Nephron (organoid): ENCODE measurements around the gene CTIF.
A peak's percentile ranks its signal among the peaks of the same experiment; 100 is the strongest.

Experiments
- H3K27ac Mint-ChIP-seq, 3 experiments: 2 replicates each; pipeline ENCODE4 v1.8.0; 2020; ENCODE audit warnings: mixed read lengths in 3 of 3, mild to moderate bottlenecking in 2 of 3, moderate library complexity in 1 of 3
- H3K27me3 Mint-ChIP-seq: 2 replicates; pipeline ENCODE4 v1.8.0; 2021; ENCODE audit warnings: low read depth, mild to moderate bottlenecking, moderate library complexity, mixed read lengths
- H3K36me3 Mint-ChIP-seq: 2 replicates; pipeline ENCODE4 v1.8.0; 2020; ENCODE audit warnings: low read depth, mixed read lengths
- H3K4me1 Mint-ChIP-seq: 2 replicates; pipeline ENCODE4 v1.8.0; 2020; ENCODE audit warnings: mixed read lengths
- H3K4me3 Mint-ChIP-seq, 3 experiments: 2 replicates each; pipeline ENCODE4 v1.8.0; 2020; ENCODE audit warnings: mild to moderate bottlenecking in 3 of 3, mixed read lengths in 3 of 3, moderate library complexity in 2 of 3
- H3K9me3 Mint-ChIP-seq: 2 replicates; pipeline ENCODE4 v1.8.0; 2020; ENCODE audit warnings: mixed read lengths
- CTCF ChIP-seq, 3 experiments: fragments of 200-600 bp; sonication (generic); IDR thresholded peaks; one replicate each; pipeline ENCODE4 v1.5.0; 2021; ENCODE audit warnings: antibody characterized with exemption in 3 of 3; ENCODE audit not compliant: unreplicated experiment in 3 of 3

CTIF gene

GRCh38 chr18:48777026-48777743 is 238.4 kb downstream of the CTIF start:
- Mint-ChIP-seq H3K36me3 (peaks cover 10% of the 10 kb centered on the region), H3K9me3 (no peaks in the 10 kb centered on the region), H3K27me3 (no peaks in the 10 kb centered on the region), H3K27ac (peak overlapping the region; percentile 75 to 94 (median 94)), H3K4me3 (peak overlapping the region; percentile 21 to 43 (median 32)), H3K4me1 (peaks cover 47% of the 10 kb centered on the region)
- TF ChIP-seq CTCF (IDR thresholded peaks at IDR 0.05; ENCODE audit: unreplicated experiment in 3 of 3) = peak; percentile 85 to 93 (median 90)

- Mint-ChIP-seq H3K4me3 (peak overlapping the region; percentile 21 to 43 (median 39)), H3K9me3 (no peaks in the 10 kb centered on the region), H3K27me3 (no peaks in the 10 kb centered on the region), H3K36me3 (peaks cover 6% of the 10 kb centered on the region), H3K4me1 (peaks cover 50% of the 10 kb centered on the region), H3K27ac (peak overlapping the region; percentile 75 to 94 (median 94))
- TF ChIP-seq CTCF (IDR thresholded peaks at IDR 0.05; ENCODE audit: unreplicated experiment in 3 of 3) = peak in 2 of 3 experiments; percentile 19
Measured at GRCh38 chr18:48777744-48778116, 238.9 kb downstream of the CTIF start.

- H3K36me3 Mint-ChIP-seq = peaks cover 4% of the 10 kb centered on the region
- TF ChIP-seq CTCF (IDR thresholded peaks at IDR 0.05; ENCODE audit: unreplicated experiment in 3 of 3) = no peak
- peak overlapping the region; percentile 75 to 100 (median 99) for H3K27ac Mint-ChIP-seq
Measured at GRCh38 chr18:48778344-48779011, 239.6 kb downstream of the CTIF start.

GRCh38 chr18:48779462-48779861 is 240.6 kb downstream of the CTIF start:
- no peak overlapping the region for H3K4me3 Mint-ChIP-seq
- H3K4me1 Mint-ChIP-seq = peaks cover 61% of the 10 kb centered on the region
- peak overlapping the region; percentile 99 to 100 (median 99) for H3K27ac Mint-ChIP-seq
- no peaks in the 10 kb centered on the region for H3K9me3 Mint-ChIP-seq
- H3K27me3 Mint-ChIP-seq = no peaks in the 10 kb centered on the region
- peaks cover 4% of the 10 kb centered on the region for H3K36me3 Mint-ChIP-seq
- no peak for TF ChIP-seq CTCF (IDR thresholded peaks at IDR 0.05; ENCODE audit: unreplicated experiment in 3 of 3)

More at GRCh38 chr18:48778344-48779011, 239.6 kb downstream of the CTIF start:
- Mint-ChIP-seq H3K27me3 (no peaks in the 10 kb centered on the region), H3K9me3 (no peaks in the 10 kb centered on the region), H3K4me1 (peaks cover 55% of the 10 kb centered on the region), H3K4me3 (no peak overlapping the region)

- peaks cover 3% of the 10 kb centered on the region for H3K36me3 Mint-ChIP-seq
- H3K27me3 Mint-ChIP-seq = no peaks in the 10 kb centered on the region
- H3K27ac Mint-ChIP-seq = peak overlapping the region; percentile 99 to 100 (median 99)
- H3K4me3 Mint-ChIP-seq = peak overlapping the region; percentile 41 to 74 (median 63)
- peaks cover 67% of the 10 kb centered on the region for H3K4me1 Mint-ChIP-seq
- H3K9me3 Mint-ChIP-seq = no peaks in the 10 kb centered on the region
- no peak for TF ChIP-seq CTCF (IDR thresholded peaks at IDR 0.05; ENCODE audit: unreplicated experiment in 3 of 3)
Measured at GRCh38 chr18:48780201-48780912, 241.5 kb downstream of the CTIF start.
